ENCODE data around the gene GPR3. TPM values are rescaled to one million over a fixed set of nuclear protein-coding genes. Genes with fewer than 3 reads are reported as not detected.

Gene GPR3
- total and polyA plus RNA-seq, 2 of the 13 experiments (the other 11 are each of a cell fraction or from before 2014, with no cell fraction given) = 1.00 to 2.6 TPM

DNA sequence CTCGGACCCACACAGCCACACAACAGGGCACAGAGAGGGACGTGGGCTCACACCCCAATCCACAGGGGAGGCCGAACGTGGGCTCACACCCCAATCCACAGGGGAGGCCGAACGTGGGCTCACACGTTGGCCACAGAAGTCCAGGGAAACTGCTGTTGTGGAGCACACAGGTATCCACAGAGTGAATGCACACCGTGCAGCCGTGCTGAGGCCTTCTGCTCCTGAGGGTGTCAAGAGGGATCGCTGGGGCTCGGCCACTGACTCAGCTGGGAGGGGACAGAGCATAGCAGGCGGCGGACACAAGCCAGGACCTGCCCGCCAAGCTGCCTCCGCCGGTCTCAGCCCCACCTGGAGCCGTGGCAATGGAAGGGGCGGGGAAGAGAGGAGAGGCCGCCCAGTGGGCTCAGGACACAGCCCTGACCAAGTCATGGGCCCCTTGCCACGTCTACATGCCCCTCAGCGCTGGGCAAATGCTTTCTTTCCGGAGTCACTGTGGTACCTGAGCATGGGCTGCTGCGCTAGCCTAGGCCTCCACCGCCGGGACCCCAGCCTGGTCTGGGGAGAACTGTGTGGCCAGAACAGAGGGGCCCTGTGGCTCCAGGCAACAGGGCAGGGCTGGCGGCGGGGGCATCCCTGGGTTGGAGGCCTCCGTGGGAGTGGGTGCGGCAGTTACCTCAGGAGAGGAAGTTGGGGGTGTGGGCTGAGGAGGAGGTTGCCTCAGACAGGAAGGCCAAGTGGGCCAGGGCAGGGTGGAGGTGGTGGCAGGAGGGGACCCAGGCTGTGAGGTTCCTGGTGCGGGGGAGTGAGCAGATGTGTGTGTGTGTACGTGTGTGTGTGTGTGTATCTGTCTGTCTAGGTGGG is 49.4 kb upstream of the GPR3 start (continued):
- TF ChIP-seq, protein P1, sequence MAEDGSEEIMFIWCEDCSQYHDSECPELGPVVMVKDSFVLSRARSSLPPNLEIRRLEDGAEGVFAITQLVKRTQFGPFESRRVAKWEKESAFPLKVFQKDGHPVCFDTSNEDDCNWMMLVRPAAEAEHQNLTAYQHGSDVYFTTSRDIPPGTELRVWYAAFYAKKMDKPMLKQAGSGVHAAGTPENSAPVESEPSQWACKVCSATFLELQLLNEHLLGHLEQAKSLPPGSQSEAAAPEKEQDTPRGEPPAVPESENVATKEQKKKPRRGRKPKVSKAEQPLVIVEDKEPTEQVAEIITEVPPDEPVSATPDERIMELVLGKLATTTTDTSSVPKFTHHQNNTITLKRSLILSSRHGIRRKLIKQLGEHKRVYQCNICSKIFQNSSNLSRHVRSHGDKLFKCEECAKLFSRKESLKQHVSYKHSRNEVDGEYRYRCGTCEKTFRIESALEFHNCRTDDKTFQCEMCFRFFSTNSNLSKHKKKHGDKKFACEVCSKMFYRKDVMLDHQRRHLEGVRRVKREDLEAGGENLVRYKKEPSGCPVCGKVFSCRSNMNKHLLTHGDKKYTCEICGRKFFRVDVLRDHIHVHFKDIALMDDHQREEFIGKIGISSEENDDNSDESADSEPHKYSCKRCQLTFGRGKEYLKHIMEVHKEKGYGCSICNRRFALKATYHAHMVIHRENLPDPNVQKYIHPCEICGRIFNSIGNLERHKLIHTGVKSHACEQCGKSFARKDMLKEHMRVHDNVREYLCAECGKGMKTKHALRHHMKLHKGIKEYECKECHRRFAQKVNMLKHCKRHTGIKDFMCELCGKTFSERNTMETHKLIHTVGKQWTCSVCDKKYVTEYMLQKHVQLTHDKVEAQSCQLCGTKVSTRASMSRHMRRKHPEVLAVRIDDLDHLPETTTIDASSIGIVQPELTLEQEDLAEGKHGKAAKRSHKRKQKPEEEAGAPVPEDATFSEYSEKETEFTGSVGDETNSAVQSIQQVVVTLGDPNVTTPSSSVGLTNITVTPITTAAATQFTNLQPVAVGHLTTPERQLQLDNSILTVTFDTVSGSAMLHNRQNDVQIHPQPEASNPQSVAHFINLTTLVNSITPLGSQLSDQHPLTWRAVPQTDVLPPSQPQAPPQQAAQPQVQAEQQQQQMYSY (CRISPR knock-in tag; IDR thresholded peaks at IDR 0.05) = peak; percentile 70; the same call in 1 of the 2 replicates
- TF ChIP-seq HNRNPLL (IDR thresholded peaks at IDR 0.05; ENCODE audit: low read depth, low read length, poor library complexity, severe bottlenecking) = peak; percentile 57
- TF ChIP-seq, protein P2, sequence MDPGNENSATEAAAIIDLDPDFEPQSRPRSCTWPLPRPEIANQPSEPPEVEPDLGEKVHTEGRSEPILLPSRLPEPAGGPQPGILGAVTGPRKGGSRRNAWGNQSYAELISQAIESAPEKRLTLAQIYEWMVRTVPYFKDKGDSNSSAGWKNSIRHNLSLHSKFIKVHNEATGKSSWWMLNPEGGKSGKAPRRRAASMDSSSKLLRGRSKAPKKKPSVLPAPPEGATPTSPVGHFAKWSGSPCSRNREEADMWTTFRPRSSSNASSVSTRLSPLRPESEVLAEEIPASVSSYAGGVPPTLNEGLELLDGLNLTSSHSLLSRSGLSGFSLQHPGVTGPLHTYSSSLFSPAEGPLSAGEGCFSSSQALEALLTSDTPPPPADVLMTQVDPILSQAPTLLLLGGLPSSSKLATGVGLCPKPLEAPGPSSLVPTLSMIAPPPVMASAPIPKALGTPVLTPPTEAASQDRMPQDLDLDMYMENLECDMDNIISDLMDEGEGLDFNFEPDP (CRISPR knock-in tag; conservative IDR thresholded peaks at IDR 0.05) = 0 out of 2 replicates have a peak, but pooled peaks have one; percentile 66
- no peak for TF ChIP-seq SP1 (IDR thresholded peaks at IDR 0.05)
- no peak; the same call in 1 of the 2 replicates for TF ChIP-seq SP1 (CRISPR knock-in tag; IDR thresholded peaks at IDR 0.05)
- no peak for TF ChIP-seq ZNF703 (CRISPR knock-in tag; IDR thresholded peaks at IDR 0.05; ENCODE audit: borderline replicate concordance)
- TF ChIP-seq ZNF317 (CRISPR knock-in tag; IDR thresholded peaks at IDR 0.05) = 0 out of 2 replicates have a peak, but pooled peaks have one; percentile 48
- TF ChIP-seq, protein P3, sequence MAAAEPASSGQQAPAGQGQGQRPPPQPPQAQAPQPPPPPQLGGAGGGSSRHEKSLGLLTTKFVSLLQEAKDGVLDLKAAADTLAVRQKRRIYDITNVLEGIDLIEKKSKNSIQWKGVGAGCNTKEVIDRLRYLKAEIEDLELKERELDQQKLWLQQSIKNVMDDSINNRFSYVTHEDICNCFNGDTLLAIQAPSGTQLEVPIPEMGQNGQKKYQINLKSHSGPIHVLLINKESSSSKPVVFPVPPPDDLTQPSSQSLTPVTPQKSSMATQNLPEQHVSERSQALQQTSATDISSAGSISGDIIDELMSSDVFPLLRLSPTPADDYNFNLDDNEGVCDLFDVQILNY (CRISPR knock-in tag; conservative IDR thresholded peaks at IDR 0.05) = no peak
- TF ChIP-seq NFKBIZ (CRISPR knock-in tag; IDR thresholded peaks at IDR 0.05) = no peak
- TF ChIP-seq, protein P4, sequence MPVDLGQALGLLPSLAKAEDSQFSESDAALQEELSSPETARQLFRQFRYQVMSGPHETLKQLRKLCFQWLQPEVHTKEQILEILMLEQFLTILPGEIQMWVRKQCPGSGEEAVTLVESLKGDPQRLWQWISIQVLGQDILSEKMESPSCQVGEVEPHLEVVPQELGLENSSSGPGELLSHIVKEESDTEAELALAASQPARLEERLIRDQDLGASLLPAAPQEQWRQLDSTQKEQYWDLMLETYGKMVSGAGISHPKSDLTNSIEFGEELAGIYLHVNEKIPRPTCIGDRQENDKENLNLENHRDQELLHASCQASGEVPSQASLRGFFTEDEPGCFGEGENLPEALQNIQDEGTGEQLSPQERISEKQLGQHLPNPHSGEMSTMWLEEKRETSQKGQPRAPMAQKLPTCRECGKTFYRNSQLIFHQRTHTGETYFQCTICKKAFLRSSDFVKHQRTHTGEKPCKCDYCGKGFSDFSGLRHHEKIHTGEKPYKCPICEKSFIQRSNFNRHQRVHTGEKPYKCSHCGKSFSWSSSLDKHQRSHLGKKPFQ (CRISPR knock-in tag; IDR thresholded peaks at IDR 0.05; ENCODE audit: insufficient replicate concordance) = no peak
- no peak; the same call in 1 of the 2 replicates for TF ChIP-seq ELF1 (CRISPR knock-in tag; IDR thresholded peaks at IDR 0.05)
- 0 out of 2 replicates have a peak, but pooled peaks have one; percentile 19 for TF ChIP-seq KDM4B (CRISPR knock-in tag; IDR thresholded peaks at IDR 0.05)
- no peak for TF ChIP-seq ZSCAN9 (CRISPR knock-in tag; IDR thresholded peaks at IDR 0.05; ENCODE audit: borderline replicate concordance)
- no peak for TF ChIP-seq NCOA5 (CRISPR knock-in tag; IDR thresholded peaks at IDR 0.05)
- TF ChIP-seq ATAD3A (CRISPR knock-in tag; IDR thresholded peaks at IDR 0.05) = no peak
- TF ChIP-seq HOXA7 (CRISPR knock-in tag; IDR thresholded peaks at IDR 0.05) = no peak
- TF ChIP-seq, protein P5, sequence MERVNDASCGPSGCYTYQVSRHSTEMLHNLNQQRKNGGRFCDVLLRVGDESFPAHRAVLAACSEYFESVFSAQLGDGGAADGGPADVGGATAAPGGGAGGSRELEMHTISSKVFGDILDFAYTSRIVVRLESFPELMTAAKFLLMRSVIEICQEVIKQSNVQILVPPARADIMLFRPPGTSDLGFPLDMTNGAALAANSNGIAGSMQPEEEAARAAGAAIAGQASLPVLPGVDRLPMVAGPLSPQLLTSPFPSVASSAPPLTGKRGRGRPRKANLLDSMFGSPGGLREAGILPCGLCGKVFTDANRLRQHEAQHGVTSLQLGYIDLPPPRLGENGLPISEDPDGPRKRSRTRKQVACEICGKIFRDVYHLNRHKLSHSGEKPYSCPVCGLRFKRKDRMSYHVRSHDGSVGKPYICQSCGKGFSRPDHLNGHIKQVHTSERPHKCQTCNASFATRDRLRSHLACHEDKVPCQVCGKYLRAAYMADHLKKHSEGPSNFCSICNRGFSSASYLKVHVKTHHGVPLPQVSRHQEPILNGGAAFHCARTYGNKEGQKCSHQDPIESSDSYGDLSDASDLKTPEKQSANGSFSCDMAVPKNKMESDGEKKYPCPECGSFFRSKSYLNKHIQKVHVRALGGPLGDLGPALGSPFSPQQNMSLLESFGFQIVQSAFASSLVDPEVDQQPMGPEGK (CRISPR knock-in tag; IDR thresholded peaks at IDR 0.05) = 0 out of 2 replicates have a peak, but pooled peaks have one; percentile 9
